NCI-H226 (cell line): ENCODE data around the gene CLNK.

Source experiments
- DNase-seq: peaks from one replicate; pipeline ENCODE4 v3.0.0-alpha.2; 2015

The CLNK gene

GRCh38 chr4:10492464-10492863 lies 192.1 kb downstream of the CLNK start:
- no peak for DNase-seq

- no peak for DNase-seq
Observed at GRCh38 chr4:10491401-10491800, 193.2 kb downstream of the CLNK start.

GRCh38 chr4:10490996-10491395 lies 193.6 kb downstream of the CLNK start:
- no peak for DNase-seq

- DNase-seq: no peak
Observed at GRCh38 chr4:10482913-10483312, 201.7 kb downstream of the CLNK start.

GRCh38 chr4:10480616-10481015 lies 204.0 kb downstream of the CLNK start:
- no peak for DNase-seq

GRCh38 chr4:10478621-10479020 lies 205.9 kb downstream of the CLNK start:
- DNase-seq: no peak

GRCh38 chr4:10470505-10470904 lies 214.1 kb downstream of the CLNK start:
- DNase-seq: no peak

- DNase-seq: no peak
Observed at GRCh38 chr4:10466161-10466560, 218.4 kb downstream of the CLNK start.

GRCh38 chr4:10462876-10463275 lies 221.7 kb downstream of the CLNK start:
- no peak for DNase-seq

- no peak for DNase-seq
Observed at GRCh38 chr4:10461850-10462400, 222.6 kb downstream of the CLNK start.

GRCh38 chr4:10461091-10461849 lies 223.3 kb downstream of the CLNK start:
- DNase-seq: peak; percentile 49

- no peak for DNase-seq
Observed at GRCh38 chr4:10460313-10461047, 224.1 kb downstream of the CLNK start.

- no peak for DNase-seq
Observed at GRCh38 chr4:10459305-10459704, 225.3 kb downstream of the CLNK start.

- no peak for DNase-seq
Observed at GRCh38 chr4:10458177-10458576, 226.4 kb downstream of the CLNK start.

- DNase-seq: peak; percentile 30
Observed at GRCh38 chr4:10457255-10457801, 227.2 kb downstream of the CLNK start, which contains the start of gene ZNF518B. ZNF518B (minus strand) TSS chr4:10457426; CDS start chr4:10446328, 11,098 bp downstream.

- DNase-seq: peak; percentile 30
Observed at GRCh38 chr4:10456595-10457254, 227.8 kb downstream of the CLNK start.

- no peak for DNase-seq
Observed at GRCh38 chr4:10456260-10456594, 228.3 kb downstream of the CLNK start.

- DNase-seq: no peak
Observed at GRCh38 chr4:10455133-10455532, 229.4 kb downstream of the CLNK start.

- no peak for DNase-seq
Observed at GRCh38 chr4:10454726-10455125, 229.8 kb downstream of the CLNK start.

- no peak for DNase-seq
Observed at GRCh38 chr4:10454121-10454520, 230.4 kb downstream of the CLNK start.

- no peak for DNase-seq
Observed at GRCh38 chr4:10448991-10449390, 235.6 kb downstream of the CLNK start.

- DNase-seq: peak; percentile 42
Observed at GRCh38 chr4:10442976-10443375, 241.6 kb downstream of the CLNK start.

- no peak for DNase-seq
Observed at GRCh38 chr4:10441512-10441911, 243.1 kb downstream of the CLNK start.
